ENCODE data around the gene NUS1.
"Not testable (repeated sequence)": the region's sequence is repeated elsewhere in the genome, so short reads cannot be mapped to it uniquely, and the experiment has no call there.

Gene NUS1

DNA sequence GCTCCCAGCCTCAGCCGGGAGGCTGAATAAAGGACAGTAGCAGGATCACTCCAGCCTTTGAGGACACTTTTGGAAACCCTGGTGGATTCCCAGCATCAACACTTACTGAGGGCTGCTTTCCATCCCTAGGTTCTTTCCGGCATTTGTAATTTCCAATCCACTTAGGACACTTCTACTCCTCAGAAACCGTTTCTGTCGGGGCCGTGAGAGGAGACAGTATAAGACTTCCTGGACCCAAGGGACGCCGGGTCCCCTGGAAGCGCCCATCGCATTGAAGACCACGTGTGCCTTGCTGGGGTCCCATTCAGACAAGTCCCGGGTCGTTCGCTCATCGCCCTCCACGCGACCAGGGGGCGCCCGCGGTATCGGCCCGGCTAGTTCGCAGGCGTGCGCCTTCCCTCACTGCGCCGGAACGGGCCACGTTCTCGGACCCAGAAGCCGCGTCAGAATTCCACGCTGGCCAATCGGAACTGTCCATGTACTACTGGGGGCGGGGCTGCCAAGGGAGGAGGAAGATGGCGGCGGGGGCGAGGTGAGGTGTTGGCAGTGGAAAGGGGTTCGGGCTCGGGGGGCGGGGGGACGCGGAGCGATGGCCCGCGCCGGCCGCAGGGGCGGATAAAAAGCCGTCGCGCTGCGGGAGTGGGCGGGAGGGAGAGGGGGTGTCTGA lies at the start of gene NUS1:
Gene NUS1, plus strand, starts transcription at position 479 of the 667 bp plus-strand sequence. CDS start 202 bp downstream, outside the sequence.
- peak; percentile 94 to 97 (median 96) for DNase-seq

DNA sequence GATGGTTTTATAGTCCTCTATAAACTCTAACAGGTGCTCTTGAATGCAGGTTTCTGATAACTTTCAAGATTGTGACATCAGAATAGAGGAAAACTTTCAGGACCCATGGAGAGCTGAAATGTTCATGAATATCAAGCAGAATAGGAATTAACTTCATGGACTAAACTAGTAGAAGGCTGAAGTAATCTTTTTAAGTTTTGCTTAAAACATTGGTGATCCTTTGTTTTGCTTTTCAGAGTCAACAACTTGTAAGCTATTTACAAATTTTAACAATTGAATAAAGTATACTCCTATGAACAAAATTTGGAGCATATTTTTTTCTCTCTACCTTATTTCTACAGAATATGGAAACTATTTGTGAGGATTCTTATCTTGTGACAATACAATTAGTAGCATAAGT lies 47.7 kb upstream of the NUS1 start:
- DNase-seq, result no peak

DNA sequence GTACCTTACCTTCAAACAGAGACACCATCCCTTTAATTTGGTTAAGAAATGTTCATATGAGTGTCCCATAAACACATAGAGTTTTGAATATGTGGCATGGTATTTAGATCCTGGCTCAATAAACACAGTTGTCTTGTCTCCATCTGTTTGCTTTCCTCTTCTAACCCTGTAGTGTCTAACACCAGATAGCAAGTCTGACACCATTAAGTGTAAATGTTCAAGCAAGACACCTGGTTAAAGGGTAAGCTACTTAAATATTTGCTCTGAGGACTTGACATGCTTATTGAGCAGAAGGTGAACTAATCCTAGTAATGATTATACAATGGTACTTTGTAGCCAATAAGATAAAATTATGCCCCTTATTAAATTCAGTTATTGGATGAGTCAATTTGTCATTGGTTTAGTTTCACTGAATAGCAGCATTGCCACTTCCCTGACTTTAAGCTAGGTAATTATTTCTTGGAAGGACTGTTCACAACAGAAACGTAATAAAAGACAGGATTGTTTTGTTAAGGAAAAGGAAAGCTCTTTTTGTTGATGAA lies 46.1 kb upstream of the NUS1 start:
- peak in 1 of 3 experiments; percentile 5 for DNase-seq

DNA sequence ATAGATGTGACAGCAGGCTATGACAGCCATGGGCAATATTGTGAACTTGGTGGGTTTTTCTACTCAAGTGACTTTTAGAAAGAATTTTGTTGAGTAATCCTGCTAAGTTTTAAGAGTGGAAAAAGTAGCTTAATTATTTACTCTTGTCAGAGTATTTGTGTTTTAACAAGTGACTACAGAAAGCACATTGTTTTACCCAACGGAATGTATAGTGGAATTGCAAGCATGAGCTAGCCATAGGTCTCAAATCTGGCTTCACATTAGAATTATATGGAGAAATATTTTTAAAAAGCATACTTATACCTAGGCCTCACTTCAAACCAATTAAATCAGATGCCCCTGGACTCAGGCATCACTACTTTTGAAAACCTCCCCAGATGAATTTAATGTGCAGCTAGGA lies 37.5 kb upstream of the NUS1 start:
- DNase-seq, result no peak

GRCh38 chr6:117642976-117643375 lies 32.3 kb upstream of the NUS1 start:
- no peak for DNase-seq

DNA sequence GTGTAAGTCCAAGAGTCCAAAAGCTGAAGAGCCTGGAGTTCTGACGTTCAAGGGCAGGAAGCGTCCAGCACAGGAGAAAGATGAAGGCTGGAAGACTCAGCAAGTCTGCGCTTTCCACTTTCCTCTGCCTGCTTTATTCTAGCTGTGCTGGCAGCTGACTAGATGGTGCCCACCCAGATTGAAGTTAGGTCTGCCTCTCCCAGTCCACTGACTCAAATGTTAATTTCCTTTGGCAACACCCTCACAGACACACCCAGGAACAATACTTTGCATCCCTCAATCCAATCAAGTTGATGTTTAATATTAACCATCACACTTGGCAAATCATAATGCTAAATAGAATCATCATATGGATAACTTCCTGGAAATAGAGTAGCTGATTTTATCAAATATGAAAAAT lies 23.3 kb upstream of the NUS1 start:
- DNase-seq, result not testable (repeated sequence)

DNA sequence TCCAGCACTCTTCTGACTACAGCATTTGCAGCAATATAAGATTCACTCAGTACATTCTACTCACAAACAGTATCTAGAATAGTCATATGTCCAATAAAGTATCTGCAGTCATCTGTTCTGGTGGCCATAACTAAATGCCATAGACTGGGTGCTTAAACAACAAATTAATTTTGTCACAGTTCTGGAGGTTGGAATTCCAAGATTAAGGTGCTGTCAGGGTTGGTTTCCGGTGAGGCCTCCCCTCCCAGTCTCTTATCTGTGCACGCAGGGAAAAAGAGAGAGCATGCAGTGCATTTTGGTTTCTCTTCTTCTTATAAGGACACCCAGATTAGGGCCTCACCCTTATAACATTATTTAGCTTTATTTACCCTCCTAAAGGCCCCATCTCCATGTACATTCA lies 21.3 kb upstream of the NUS1 start:
- DNase-seq, result no peak

GRCh38 chr6:117655380-117655779 lies 19.9 kb upstream of the NUS1 start:
- no peak for DNase-seq

GRCh38 chr6:117666881-117667280 lies 8.4 kb upstream of the NUS1 start:
- DNase-seq, result no peak

- no peak for DNase-seq
Measured at GRCh38 chr6:117668736-117669135, 6.5 kb upstream of the NUS1 start.

- DNase-seq, result no peak
Measured at GRCh38 chr6:117674503-117674902, 766 bp upstream of the NUS1 start.

GRCh38 chr6:117675658-117676301 lies 511 bp downstream of the NUS1 start:
- DNase-seq, result peak in 1 of 3 experiments; percentile 18

- no peak for DNase-seq
Measured at GRCh38 chr6:117676577-117677218, 1.4 kb downstream of the NUS1 start.

- no peak for DNase-seq
Measured at GRCh38 chr6:117677553-117678141, 2.4 kb downstream of the NUS1 start.

- DNase-seq, result no peak
Measured at GRCh38 chr6:117681162-117681741, 6.0 kb downstream of the NUS1 start.

- no peak for DNase-seq
Measured at GRCh38 chr6:117684749-117685148, 9.5 kb downstream of the NUS1 start.

- DNase-seq, result no peak
Measured at GRCh38 chr6:117685359-117685758, 10.1 kb downstream of the NUS1 start.

- no peak for DNase-seq
Measured at GRCh38 chr6:117687021-117687648, 11.9 kb downstream of the NUS1 start.

GRCh38 chr6:117689584-117689983 lies 14.3 kb downstream of the NUS1 start:
- not testable (repeated sequence) for DNase-seq

GRCh38 chr6:117706504-117706903 lies 31.2 kb downstream of the NUS1 start:
- DNase-seq, result no peak

GRCh38 chr6:117706936-117707509 lies 31.8 kb downstream of the NUS1 start:
- not testable (repeated sequence) for DNase-seq

DNA sequence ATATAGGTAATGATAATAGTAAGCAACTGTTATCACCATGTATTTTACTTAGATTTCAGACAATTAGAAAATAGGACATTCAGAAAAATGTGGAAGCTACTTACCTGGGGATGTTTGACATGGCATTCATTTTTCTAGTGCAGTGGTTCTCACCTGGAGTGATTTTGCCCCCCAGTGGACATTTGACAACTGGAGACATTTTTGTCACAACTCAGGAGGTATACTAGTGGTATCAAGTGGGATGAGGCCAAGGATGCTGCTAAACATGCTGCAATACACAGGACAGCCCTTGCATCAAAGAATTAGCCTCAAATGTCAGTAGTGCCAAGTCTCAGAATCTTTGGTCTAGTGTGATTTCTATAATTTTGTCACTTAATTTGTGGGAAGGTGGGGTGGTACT lies 36.1 kb downstream of the NUS1 start:
- DNase-seq, result no peak
